Measurements from ENCODE around the gene C10orf67. TPM values are rescaled to one million over a fixed set of nuclear protein-coding genes. Genes with fewer than 3 reads are reported as not detected.

Gene C10orf67
- total RNA-seq, 1 experiment from 2014 or later = not detected

GRCh38 chr10:23342213-23342884 is 2.2 kb downstream of the C10orf67 start:
- H3K4me1 Mint-ChIP-seq = peaks cover 14% of the 10 kb centered on the region in 2 experiments
- H3K4ac ChIP-seq (ENCODE audit: low read depth, low read length) = no peak overlapping the region
- H3K9me3 ChIP-seq (ENCODE audit: control insufficient read depth, low read depth, low read length) = no peaks in the 10 kb centered on the region
- H3K4me2 ChIP-seq (ENCODE audit: insufficient read depth, insufficient read length, low read length) = no peak overlapping the region
- H3K4me3 Mint-ChIP-seq = peak overlapping the region in 1 of 2 experiments; percentile 81; a peak in 2 of 5 replicates
- H3K27me3 ChIP-seq (ENCODE audit: insufficient read depth, low read length) = peaks cover 4% of the 10 kb centered on the region
- no peaks in the 10 kb centered on the region for H3K36me3 Mint-ChIP-seq (ENCODE audit: insufficient read depth in 1 of 3, low read depth in 3 of 3)
- no peak overlapping the region for H3T11ph ChIP-seq (ENCODE audit: low read length)
- H4K20me1 ChIP-seq (ENCODE audit: control insufficient read depth, insufficient read depth, insufficient read length) = no peaks in the 10 kb centered on the region
- no peak overlapping the region for H2BK15ac ChIP-seq (ENCODE audit: low read depth, low read length)
- H4K91ac ChIP-seq (ENCODE audit: insufficient read length, low read depth, low read length) = no peak overlapping the region
- H3K9ac ChIP-seq (ENCODE audit: extremely low read depth, insufficient read length, low read length) = no peak overlapping the region
- peaks cover 9% of the 10 kb centered on the region for H3K23me2 ChIP-seq (ENCODE audit: insufficient read length, low read depth, low read length, poor library complexity, severe bottlenecking)
- DNase-seq = no peak
- TF ChIP-seq, protein P1, sequence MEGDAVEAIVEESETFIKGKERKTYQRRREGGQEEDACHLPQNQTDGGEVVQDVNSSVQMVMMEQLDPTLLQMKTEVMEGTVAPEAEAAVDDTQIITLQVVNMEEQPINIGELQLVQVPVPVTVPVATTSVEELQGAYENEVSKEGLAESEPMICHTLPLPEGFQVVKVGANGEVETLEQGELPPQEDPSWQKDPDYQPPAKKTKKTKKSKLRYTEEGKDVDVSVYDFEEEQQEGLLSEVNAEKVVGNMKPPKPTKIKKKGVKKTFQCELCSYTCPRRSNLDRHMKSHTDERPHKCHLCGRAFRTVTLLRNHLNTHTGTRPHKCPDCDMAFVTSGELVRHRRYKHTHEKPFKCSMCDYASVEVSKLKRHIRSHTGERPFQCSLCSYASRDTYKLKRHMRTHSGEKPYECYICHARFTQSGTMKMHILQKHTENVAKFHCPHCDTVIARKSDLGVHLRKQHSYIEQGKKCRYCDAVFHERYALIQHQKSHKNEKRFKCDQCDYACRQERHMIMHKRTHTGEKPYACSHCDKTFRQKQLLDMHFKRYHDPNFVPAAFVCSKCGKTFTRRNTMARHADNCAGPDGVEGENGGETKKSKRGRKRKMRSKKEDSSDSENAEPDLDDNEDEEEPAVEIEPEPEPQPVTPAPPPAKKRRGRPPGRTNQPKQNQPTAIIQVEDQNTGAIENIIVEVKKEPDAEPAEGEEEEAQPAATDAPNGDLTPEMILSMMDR (conservative IDR thresholded peaks at IDR 0.05) = no peak
- H3K18ac ChIP-seq (ENCODE audit: insufficient read length, low read depth, low read length) = no peak overlapping the region
- H3K27me3 Mint-ChIP-seq (ENCODE audit: low read depth) = peaks cover 35% of the 10 kb centered on the region
- H3K4me1 ChIP-seq (ENCODE audit: insufficient read depth, low read length) = no peaks in the 10 kb centered on the region
- H2AFZ ChIP-seq (ENCODE audit: low read length) = no peak overlapping the region
- H3K23ac ChIP-seq (ENCODE audit: insufficient read length, low read depth, low read length) = no peak overlapping the region
- no peaks in the 10 kb centered on the region for H3K9me3 Mint-ChIP-seq
- H2BK5ac ChIP-seq (ENCODE audit: insufficient read length, low read length) = no peak overlapping the region
- H4K8ac ChIP-seq (replicated peaks; ENCODE audit: insufficient read length, low read depth, low read length) = no peak overlapping the region
- no peak overlapping the region for H3K27ac Mint-ChIP-seq
- no peak overlapping the region for H2BK20ac ChIP-seq (ENCODE audit: low read depth, low read length, poor library complexity, severe bottlenecking)
- no peak overlapping the region for H4K5ac ChIP-seq (ENCODE audit: insufficient read length, low read depth, low read length)
- no peak overlapping the region for H3K56ac ChIP-seq (ENCODE audit: insufficient read length, low read depth, low read length)
- H2BK120ac ChIP-seq (ENCODE audit: low read depth, low read length, poor library complexity, severe bottlenecking) = no peak overlapping the region
- WGBS (ENCODE audit: extremely low coverage, insufficient read length, low lambda C conversion rate) = 100% methylated on average over 1 of the region's 11 CpGs
- no peaks in the 10 kb centered on the region for H3K79me2 ChIP-seq (ENCODE audit: insufficient read depth, low read length)
- no peak overlapping the region for H2BK12ac ChIP-seq (ENCODE audit: insufficient read length, low read depth, low read length)
- no peak overlapping the region for H2AK5ac ChIP-seq (ENCODE audit: insufficient read length, low read length)
- H3K27ac ChIP-seq (ENCODE audit: insufficient read length, low read depth, low read length) = no peak overlapping the region
- H3K79me1 ChIP-seq (ENCODE audit: insufficient read depth, low read depth, low read length, poor library complexity, severe bottlenecking) = no peaks in the 10 kb centered on the region
- no peak overlapping the region for H3K14ac ChIP-seq (ENCODE audit: insufficient read depth, low read length)

Measured in H9 (cell line).